GM18520 (cell line): ENCODE results near the gene FAM114A1.
"Not testable (repeated sequence)": the region's sequence is repeated elsewhere in the genome, so short reads cannot be mapped to it uniquely, and the experiment has no call there.

Experiments used
- ATAC-seq: cut with Tn5 transposase; IDR thresholded peaks from one replicate; pipeline ENCODE4 v1.9.1; 2021; ENCODE audit not compliant: unreplicated experiment

Gene FAM114A1

DNA sequence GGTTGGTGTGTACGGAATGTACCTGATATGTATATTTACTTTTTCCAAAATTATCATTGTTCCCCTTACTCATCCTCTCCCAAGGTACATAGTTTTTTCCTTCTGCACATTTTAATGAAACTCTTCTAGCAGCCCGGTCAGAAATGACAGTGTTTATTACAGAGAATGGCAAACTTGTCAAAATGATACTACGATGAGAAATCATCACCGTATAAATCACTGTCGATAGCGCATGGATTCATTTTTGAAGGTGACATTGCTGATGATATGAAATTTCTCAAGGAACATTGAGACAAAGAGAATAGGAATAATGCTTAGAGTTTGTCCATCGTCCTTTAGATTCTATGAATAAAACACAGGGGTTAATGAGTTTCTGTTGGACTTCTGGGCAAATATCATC, 30.6 kb downstream of the FAM114A1 start:
- ATAC-seq, result no peak

DNA sequence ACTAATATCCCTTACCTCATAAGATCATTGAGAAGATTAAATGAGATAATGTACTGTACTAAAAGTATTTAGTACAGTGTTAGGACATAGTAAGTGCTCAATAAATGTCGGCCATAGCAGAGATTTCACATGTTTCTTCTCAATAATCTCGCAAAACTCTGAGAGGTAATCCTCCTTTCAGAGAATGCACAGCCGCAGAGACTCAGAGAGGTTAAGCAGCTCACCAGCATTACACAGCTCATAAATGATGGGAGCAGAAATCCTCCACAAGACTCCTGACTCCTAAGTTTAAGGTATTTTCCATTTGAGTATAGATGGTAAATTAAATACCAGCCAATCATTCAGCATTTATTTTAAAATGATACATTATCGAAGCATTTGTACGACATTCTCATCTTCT, 34.6 kb downstream of the FAM114A1 start:
- no peak for ATAC-seq

GRCh38 chr4:38902695-38903094, 35.1 kb downstream of the FAM114A1 start:
- peak; percentile 40 for ATAC-seq

DNA sequence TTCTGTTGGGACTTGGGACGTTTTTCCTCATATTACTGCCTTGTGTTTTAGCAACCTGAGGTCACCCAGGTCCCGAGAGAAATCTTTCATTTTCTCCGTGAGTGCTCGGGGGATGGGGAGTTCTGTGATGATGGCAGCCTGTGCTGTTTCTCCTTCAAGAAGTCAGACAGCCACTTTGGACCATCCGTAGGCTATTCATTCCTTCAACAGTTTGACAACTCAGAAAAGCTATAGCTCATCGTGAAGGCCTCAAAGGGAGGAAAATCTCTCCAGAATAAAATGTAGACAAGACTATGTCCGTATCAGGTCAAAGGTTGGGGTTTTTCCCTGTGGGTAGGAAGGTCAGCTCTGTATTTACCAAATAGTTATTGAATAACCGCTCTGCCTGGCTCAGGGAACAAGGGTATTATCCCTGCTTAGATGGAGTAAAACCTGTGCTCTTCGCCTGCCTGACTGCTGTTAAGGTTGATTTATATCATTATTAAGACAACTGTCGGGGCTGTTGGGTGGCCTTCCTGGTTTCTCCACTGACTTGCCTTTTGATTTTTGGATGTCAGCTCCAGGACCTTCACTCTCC, 36.6 kb downstream of the FAM114A1 start:
- ATAC-seq, result no peak

DNA sequence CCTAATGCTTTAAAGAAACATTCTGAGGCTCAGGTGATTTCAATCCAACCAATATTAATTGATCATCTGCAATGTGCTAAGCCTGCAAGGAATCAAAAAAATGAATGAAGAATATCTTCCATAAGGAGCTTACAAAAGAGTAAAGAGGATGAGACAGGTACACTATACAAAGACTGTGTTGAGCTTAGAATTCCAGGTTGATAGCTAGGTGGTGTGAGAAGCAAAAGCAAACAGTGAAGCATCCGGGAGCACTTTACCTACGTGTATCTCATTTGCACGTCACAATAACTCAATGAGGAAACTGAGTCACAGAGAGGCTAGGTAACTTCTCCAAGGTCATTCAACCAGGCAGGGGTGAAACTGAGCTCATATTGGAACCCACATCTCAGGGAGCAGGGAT, 37.1 kb downstream of the FAM114A1 start:
- no peak for ATAC-seq

GRCh38 chr4:38905652-38906385, 38.2 kb downstream of the FAM114A1 start:
- ATAC-seq, result no peak

GRCh38 chr4:38907696-38908270, 40.2 kb downstream of the FAM114A1 start:
- no peak for ATAC-seq

DNA sequence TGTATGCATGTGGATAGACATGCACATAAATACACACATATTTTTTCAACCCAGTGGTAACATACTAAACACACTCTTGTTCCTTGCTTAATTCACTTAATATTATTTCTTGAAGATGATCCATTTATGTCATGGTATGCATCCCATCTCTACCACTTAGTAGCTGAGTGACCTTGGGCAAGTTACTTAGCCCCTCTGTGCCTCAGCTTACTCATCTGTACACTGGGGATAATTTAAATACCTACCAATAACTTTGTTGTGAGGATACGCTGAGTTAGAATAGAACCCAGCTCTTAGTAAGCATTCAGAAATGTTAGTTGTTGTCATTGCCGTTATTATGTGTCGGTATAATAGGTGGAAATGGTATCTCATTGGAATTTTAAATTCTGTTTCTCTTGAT, 41.4 kb downstream of the FAM114A1 start:
- no peak for ATAC-seq

GRCh38 chr4:38911257-38911656, 43.7 kb downstream of the FAM114A1 start:
- ATAC-seq, result no peak

- ATAC-seq, result no peak
Measured at GRCh38 chr4:38914854-38915253, 47.2 kb downstream of the FAM114A1 start.

DNA sequence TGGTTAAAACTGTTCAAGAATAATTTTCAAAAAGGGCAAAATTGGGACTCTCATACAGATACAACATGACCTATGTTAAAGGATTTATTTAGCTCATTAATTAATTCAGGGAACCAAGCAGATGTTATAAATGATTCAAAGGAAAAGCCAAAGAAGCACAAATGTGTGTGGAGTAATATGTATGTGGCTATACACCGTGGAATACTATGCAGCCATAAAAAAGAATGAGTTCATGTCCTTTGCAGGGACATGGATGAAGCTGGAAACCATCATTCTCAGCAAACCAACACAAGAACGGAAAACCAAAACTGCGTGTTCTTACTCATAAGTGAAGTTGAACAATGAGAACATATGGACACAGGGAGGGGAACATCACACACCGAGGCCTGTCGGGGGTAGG, 48.7 kb downstream of the FAM114A1 start:
- ATAC-seq, result not testable (repeated sequence)

- ATAC-seq, result no peak
Measured at GRCh38 chr4:38917481-38918025, 49.9 kb downstream of the FAM114A1 start.

DNA sequence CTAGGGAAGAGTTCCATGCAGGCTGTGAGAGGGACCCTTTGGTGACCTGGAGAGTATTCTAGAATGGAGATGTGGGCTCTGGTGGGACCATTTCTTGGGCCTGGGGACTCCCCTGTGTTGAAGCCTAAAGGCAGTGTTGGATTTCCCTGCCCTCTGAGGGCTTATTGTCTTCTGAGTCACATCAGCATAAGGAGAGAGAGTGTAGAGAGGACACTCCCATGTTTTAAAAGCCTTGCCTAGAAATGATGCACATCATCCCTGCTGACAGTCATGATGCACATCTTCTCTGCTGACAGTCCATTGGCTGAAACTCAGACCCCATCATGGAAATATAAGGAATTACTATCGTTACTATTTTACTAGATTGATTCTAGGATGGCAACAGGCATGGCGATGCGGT, 51.9 kb downstream of the FAM114A1 start:
- no peak for ATAC-seq

DNA sequence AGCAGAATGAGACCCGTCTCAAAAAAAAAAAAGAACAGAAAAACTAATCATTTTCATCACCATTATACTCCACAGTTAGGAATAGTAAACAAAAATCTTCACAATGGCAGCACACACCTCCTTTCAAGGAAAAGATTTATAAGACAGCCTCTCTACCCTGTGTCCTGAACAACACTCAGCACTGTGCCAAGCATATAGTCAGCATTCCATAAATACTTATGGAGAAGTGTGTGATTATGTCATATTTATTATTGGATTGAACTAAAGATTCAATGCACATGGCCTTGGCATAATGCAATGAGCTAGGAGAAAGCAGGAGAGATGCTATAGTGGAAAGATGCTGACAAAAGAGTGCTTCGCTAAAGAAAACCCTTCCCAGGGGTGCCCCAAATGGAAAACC, 52.6 kb downstream of the FAM114A1 start:
- ATAC-seq, result no peak

DNA sequence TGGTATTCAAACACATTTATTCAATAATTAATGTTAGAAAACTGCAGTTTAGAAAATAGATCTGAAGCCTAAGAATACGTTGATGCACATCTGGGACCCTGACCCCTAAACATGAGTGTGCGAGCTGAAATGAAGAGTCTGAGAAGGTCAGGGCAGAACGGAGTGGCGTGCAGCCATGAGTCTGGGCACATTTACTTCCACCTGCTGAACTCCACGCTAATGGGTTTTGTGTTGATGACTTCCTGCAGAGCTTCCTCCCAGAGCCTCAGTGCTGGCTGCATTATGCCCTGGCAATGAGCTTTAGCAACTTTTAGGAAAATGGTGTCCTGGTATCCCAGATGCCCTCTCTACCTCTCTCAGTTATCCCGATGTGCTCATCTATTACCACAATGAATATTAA, 53.1 kb downstream of the FAM114A1 start:
- no peak for ATAC-seq

DNA sequence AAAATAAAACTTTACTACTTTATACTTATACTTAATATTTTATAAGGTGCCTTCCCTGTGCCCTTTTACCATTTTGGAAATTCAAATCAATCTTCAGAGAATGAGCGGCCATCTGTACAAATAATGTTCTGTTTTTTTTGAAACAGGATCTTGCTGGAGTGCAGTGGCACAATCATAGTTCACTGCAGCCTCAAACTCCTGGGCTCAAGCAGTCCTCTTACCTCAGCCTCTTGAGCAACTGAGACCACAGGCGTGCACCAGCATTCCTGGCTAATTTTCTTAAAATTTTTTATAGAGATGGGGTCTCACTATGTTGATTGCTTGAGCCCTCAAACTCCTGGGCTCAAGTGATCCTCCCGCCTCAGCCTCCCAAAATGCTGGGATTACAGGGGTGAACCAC, 53.5 kb downstream of the FAM114A1 start:
- no peak for ATAC-seq

GRCh38 chr4:38923746-38924145, 56.1 kb downstream of the FAM114A1 start:
- ATAC-seq, result no peak

- ATAC-seq, result no peak
Measured at GRCh38 chr4:38924353-38924752, 56.7 kb downstream of the FAM114A1 start.

GRCh38 chr4:38925492-38926413, 58.1 kb downstream of the FAM114A1 start:
- no peak for ATAC-seq

GRCh38 chr4:38926896-38927295, 59.3 kb downstream of the FAM114A1 start:
- no peak for ATAC-seq

GRCh38 chr4:38928568-38928967, 61.0 kb downstream of the FAM114A1 start:
- ATAC-seq, result no peak
